Stimulated activated CD8-positive, alpha-beta memory T cell treated with anti-CD3 and anti-CD28 coated beads, Interleukin-2, amount 100 ng/mL, for 1 hour (primary cell): Measurements from ENCODE around the gene ADCY3.

Experiments used
- DNase-seq, 2 donors: peaks; one replicate each; pipeline ENCODE4 v3.0.0-alpha.2; 2020; ENCODE audit warnings: low read depth in 2 of 2

Gene ADCY3

DNA sequence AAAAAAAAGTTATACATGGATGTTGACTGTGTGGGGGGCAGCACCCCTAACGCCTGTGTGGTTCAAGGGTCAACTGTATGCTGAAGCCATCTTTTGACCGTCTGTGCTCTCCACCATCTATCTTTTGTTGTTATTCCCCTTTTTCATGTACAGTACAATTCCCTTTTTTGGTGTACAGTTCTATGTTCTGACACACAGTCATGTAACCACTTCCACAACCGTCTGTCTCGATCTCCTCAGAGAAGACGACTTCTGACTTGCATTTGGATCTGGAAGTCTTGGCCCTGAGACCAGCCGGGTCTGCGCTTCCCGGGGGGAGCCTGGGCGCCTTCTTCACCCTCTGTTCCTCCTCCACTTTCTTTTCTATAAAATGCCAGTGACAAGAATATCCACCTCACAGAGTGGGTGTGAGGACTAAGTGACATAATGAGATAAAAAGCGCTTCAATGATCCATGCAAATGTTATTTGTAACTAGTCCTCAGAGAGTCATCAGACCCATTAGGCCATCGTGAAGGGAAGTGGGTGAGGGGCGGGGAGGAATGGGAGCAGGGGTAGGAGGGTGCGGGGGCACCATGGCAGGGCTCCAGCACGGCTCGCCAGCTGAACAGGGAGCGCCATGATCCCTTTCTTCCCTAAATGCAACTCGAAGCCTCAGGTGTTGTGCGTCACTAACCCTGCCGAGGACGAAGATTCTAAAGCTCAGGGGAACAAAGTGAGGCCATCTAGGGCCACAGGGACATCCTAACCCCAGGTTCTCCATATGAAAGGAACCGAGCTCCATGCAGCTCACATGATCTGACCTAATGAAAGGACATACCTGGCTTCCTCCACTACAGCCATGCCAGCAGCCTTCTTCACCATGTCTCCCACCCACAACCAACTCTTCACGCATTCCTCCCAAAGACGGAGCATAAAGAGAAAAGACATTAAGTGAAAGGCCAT is 16.6 kb downstream of the ADCY3 start:
- DNase-seq: no peak

GRCh38 chr2:24899361-24899910 is 20.6 kb downstream of the ADCY3 start:
- DNase-seq: no peak

DNA sequence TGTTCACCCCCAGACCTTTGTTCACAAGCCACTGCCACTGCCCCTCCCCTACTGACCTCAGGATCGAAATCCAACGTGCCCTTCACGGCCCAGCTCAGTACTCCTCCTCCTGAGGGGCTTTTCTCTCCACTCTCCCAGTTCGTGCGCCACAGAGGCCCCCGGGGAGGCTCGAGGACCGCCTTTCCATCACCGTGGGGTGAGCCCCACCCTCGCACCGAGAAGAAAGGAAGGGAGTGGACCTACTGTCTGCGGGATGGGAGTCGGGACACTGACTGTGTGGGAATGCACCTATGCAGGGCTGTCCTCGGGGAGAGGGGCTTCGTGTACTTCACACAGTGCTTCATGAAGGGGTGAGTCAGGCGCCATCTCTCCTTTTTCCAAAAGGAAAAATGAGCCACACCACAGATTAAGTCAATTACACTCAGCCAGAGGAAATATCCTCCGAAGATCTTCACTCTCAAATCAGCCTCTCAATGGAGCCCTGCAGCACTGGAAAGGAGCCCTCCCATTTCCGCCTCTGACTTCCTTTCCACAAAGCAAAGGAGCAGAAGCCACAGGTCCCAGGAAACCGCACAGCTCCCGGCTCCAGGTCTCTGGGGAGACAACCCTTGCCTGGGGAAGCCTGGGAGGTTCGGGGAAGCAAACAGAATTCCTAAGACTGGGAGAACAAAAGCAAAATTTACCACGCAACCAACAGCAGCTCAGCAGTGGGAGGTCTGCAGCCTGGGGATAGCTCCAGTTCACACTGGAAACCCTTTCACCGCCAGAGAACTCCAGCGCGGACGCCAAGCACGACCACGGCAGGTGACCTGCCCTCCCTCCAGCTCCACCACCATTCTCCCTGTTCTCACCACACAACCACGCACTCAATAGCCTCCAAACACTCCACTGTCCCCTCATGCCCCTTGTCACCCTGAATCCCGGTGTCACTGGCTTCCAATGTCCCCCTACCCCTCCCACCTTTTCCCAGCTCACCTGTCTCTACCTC is 21.6 kb downstream of the ADCY3 start:
- no peak for DNase-seq

- no peak for DNase-seq
These were observed 25.3 kb downstream of the ADCY3 start for GRCh38 chr2:24894750-24895149.

GRCh38 chr2:24893934-24894333 is 26.1 kb downstream of the ADCY3 start:
- no peak for DNase-seq

DNA sequence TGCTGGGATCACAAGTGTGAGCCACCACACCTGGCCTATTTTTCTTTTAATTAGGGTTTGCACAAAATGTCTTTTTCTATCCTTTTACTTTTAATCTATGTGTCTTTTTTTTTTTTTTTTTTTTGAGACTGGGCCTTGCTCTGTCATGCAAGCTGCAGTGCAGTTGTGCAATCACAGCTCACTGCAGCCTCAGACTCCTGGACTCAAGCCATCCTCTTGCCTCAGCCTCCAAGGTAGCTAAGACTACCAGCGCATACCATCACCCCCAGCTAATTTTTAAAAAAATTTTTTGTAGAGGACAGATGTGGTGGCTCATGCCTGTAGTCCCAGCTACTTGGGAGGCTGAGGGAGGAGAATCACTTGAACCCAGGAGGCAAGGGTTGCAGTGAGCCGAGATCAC is 27.1 kb downstream of the ADCY3 start:
- no peak for DNase-seq

- no peak for DNase-seq
These were observed 28.8 kb downstream of the ADCY3 start for GRCh38 chr2:24891201-24891600.

DNA sequence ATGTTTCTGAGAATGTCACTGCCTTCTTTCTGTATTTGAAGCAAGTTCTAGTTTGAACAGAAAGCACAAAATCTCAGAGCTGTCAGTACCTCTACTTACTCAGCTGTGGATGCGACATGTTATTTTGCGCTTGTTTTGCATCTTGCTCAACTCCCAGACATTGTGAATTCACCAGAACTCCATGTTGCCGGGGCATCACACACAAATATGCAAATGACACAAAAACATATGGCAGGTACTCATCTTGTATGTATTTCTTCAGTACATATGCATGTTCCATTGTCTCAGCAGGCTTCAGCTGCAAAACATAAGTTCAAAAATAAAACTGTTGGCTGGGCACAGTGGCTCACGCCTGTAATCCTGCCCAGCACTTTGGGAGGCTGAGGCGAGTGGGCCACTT is 30.8 kb downstream of the ADCY3 start:
- DNase-seq: no peak

GRCh38 chr2:24888177-24888576 is 31.9 kb downstream of the ADCY3 start:
- no peak for DNase-seq

- DNase-seq: no peak
These were observed 32.6 kb downstream of the ADCY3 start for GRCh38 chr2:24887307-24887874.

- no peak for DNase-seq
These were observed 33.2 kb downstream of the ADCY3 start for GRCh38 chr2:24886691-24887304.

DNA sequence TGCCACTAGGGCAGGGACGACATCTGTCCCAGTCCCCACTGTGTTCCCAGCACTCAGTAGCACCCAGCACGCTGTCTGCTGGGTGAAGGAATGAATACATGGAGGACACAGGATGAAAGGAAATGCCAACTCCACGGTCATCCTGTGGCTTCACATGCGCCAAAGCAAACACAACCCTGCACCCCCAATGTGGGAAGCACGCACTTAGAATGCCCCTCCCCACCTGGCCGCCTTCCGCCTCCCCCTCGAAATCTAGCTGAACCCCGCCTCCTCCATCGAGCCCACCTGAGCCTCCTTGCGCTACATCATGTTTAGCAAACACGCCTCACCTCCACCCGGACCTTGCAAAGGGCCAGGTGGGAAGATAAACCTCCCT is 33.9 kb downstream of the ADCY3 start:
- no peak for DNase-seq

DNA sequence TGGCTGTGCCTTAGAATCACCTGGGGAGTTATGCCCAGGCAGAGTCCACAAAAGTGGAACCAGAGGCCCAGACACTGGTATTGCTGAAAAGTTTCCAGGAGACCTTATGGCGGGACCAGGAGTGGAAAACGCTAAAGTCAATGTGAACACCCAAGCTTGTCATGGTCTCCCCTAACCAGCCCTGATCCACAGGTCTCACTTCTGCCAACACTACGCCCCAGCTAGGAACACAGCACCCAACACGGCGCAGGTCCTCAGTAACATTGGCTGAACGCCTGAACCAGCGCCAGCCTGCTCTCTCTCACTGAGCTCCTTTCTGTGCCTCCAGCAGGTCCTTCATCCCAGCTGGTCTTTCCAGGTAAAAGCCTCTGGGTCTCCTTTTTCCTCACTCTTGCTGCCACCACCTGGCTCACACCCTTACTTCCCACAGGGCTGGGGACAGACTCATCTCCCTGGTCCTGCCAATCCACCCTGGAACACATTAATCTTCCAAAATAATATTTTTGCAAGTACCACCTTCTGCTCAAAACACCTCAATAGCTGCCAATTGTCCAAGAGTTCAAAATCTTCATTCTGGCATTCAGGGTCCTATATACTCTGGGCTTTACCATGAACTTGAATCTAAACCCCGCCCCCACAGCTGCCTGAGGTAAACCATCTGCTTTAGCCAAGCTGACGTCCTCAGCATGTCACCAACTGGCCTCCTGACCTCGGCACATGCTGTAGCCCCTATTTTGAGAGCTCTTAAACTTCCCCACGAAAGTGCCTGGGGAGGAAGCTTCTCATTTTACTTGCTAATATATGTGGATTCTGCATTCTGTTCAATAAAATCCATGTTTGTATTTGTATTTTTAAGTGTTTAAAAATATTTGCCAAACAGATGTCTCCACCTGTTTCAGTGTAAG is 34.6 kb downstream of the ADCY3 start:
- DNase-seq: no peak

GRCh38 chr2:24883946-24884345 is 36.1 kb downstream of the ADCY3 start:
- DNase-seq: no peak

DNA sequence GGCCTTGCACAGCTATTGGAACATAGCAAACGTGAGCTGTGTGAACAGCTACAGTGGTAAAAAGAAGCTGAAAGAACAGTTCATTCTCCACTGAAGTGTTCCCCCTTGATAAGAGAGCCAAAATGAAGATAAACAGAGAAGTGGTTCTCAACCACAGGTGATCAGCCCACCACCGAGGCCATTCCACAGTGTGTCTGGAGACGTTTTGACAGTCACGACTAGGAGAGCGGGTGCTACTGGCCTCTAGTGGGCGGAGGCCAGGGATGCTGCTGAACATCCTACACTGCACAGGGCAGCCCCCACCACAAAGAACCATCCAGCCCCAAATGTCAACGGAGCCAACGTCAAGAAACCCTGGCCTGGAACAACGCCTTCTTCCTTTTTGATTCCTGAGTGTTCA is 38.4 kb downstream of the ADCY3 start:
- DNase-seq: no peak

- DNase-seq: no peak
These were observed 38.9 kb downstream of the ADCY3 start for GRCh38 chr2:24881158-24881557.

- no peak for DNase-seq
These were observed 41.7 kb downstream of the ADCY3 start for GRCh38 chr2:24878341-24878740.

- no peak for DNase-seq
These were observed 42.4 kb downstream of the ADCY3 start for GRCh38 chr2:24877646-24878045.

GRCh38 chr2:24877067-24877466 is 43.0 kb downstream of the ADCY3 start:
- DNase-seq: no peak

DNA sequence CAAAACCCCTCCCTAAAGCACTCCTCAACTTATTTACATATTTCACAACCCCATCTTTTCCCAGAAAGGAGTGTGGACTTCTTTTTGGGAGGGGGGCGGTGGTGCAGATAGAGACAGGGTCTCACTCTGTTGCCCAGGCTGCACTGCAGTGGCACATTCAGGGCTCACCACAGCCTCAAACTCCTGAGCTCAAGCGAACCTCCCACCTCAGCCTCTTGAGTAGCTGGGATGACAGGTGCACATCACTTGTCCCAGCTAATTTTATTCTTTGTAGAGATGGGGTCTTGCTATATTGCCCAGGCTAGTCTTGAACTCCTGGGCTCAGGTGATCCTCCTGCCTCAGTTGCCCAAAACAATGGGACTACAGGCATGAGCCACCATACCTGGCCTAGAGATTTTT is 44.1 kb downstream of the ADCY3 start:
- DNase-seq: no peak
